HepG2 (cell line): Measurements from ENCODE around the gene EEIG1.

Experiments
- HNRNPK ChIP-seq: fragments of 200-400 bp; formaldehyde crosslinking; IDR thresholded peaks from 2 replicates; pipeline ENCODE4 v1.6.1; 2018; ENCODE audit warnings: low read length, low read depth, moderate library complexity, mild to moderate bottlenecking; ENCODE audit not compliant: poor library complexity, severe bottlenecking
- TF ChIP-seq, protein P1 (sequence below): sonication (generic); formaldehyde crosslinking; IDR thresholded peaks from 2 replicates; pipeline ENCODE4 v1.4.0; 2020; ENCODE audit warnings: missing genetic modification reagents

DNA sequence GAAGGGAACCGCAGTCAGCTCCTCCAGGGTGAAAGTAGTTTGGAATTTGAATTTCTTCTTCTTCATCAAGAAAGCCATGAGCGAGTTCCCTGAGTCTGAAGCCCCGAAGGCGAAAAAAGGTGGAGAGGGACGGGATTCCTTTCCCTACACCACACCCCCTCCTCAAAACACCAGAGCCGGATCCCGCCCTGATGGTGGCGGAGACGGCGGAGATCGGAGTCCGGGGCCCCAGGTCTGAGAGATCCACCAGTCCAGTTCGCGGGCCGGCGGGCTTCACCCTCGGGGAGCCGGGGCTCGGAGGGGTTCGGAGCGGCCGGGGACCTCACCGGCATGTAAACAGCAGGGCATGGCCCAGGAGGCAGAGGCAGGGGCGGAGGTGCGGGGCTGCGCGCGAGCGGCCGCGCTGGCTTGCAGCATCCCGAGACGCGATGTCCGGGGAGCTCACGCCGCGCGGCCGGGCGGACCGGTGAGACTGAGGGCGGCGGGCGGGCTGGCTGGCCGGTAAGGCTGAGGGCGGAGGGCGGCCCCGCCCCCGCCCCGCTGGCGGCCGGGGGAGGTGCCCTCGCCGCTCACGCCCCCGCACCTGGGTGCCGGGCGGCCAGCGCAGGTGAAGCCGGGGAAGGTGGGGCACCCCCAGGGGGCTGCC lies 606 bp downstream of the EEIG1 start:
- TF ChIP-seq, protein P1, sequence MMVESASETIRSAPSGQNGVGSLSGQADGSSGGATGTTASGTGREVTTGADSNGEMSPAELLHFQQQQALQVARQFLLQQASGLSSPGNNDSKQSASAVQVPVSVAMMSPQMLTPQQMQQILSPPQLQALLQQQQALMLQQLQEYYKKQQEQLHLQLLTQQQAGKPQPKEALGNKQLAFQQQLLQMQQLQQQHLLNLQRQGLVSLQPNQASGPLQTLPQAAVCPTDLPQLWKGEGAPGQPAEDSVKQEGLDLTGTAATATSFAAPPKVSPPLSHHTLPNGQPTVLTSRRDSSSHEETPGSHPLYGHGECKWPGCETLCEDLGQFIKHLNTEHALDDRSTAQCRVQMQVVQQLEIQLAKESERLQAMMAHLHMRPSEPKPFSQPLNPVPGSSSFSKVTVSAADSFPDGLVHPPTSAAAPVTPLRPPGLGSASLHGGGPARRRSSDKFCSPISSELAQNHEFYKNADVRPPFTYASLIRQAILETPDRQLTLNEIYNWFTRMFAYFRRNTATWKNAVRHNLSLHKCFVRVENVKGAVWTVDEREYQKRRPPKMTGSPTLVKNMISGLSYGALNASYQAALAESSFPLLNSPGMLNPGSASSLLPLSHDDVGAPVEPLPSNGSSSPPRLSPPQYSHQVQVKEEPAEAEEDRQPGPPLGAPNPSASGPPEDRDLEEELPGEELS (CRISPR knock-in tag): no peak
- TF ChIP-seq HNRNPK: no peak
